HG03565 (cell line): Measurements from ENCODE around the gene TMEM131.
A peak's percentile ranks its signal among the peaks of the same experiment; 100 is the strongest.
"Not testable (repeated sequence)": the region's sequence is repeated elsewhere in the genome, so short reads cannot be mapped to it uniquely, and the experiment has no call there.

Source experiments
- ATAC-seq: cut with Tn5 transposase; IDR thresholded peaks from one replicate; pipeline ENCODE4 v1.9.1; 2021; ENCODE audit warnings: mild to moderate bottlenecking, moderate library complexity; ENCODE audit not compliant: unreplicated experiment

TMEM131 gene

GRCh38 chr2:97826266-97826847, 169.4 kb downstream of the TMEM131 start:
- ATAC-seq: not testable (repeated sequence)

GRCh38 chr2:97824011-97824410, 171.7 kb downstream of the TMEM131 start:
- not testable (repeated sequence) for ATAC-seq

- ATAC-seq: not testable (repeated sequence)
Measured at GRCh38 chr2:97821862-97822261, 173.9 kb downstream of the TMEM131 start.

GRCh38 chr2:97819754-97820153, 176.0 kb downstream of the TMEM131 start:
- ATAC-seq: no peak

- no peak for ATAC-seq
Measured at GRCh38 chr2:97816411-97816810, 179.3 kb downstream of the TMEM131 start.

GRCh38 chr2:97812931-97813330, 182.8 kb downstream of the TMEM131 start:
- ATAC-seq: no peak

- ATAC-seq: no peak
Measured at GRCh38 chr2:97808816-97809215, 186.9 kb downstream of the TMEM131 start.

- peak; percentile 77 for ATAC-seq
Measured at GRCh38 chr2:97806738-97807618, 188.8 kb downstream of the TMEM131 start.

- ATAC-seq: no peak
Measured at GRCh38 chr2:97805776-97806175, 190.0 kb downstream of the TMEM131 start.

GRCh38 chr2:97801028-97801427, 194.7 kb downstream of the TMEM131 start:
- no peak for ATAC-seq

- ATAC-seq: no peak
Measured at GRCh38 chr2:97798416-97798815, 197.3 kb downstream of the TMEM131 start.

- no peak for ATAC-seq
Measured at GRCh38 chr2:97797355-97797754, 198.4 kb downstream of the TMEM131 start.

- no peak for ATAC-seq
Measured at GRCh38 chr2:97796465-97797126, 199.2 kb downstream of the TMEM131 start.

GRCh38 chr2:97792416-97792815, 203.3 kb downstream of the TMEM131 start:
- no peak for ATAC-seq

- no peak for ATAC-seq
Measured at GRCh38 chr2:97788986-97789644, 206.6 kb downstream of the TMEM131 start.

- ATAC-seq: no peak
Measured at GRCh38 chr2:97785818-97786217, 209.9 kb downstream of the TMEM131 start.

GRCh38 chr2:97784953-97785352, 210.8 kb downstream of the TMEM131 start:
- no peak for ATAC-seq

- ATAC-seq: no peak
Measured at GRCh38 chr2:97781981-97782380, 213.8 kb downstream of the TMEM131 start.

- ATAC-seq: no peak
Measured at GRCh38 chr2:97779141-97779540, 216.6 kb downstream of the TMEM131 start.

GRCh38 chr2:97775074-97775473, 220.7 kb downstream of the TMEM131 start:
- ATAC-seq: no peak

- ATAC-seq: no peak
Measured at GRCh38 chr2:97774425-97774824, 221.3 kb downstream of the TMEM131 start.
